Lower lobe of right lung (tissue), 2 donors: ENCODE results near the gene C3. TPM values are rescaled to one million over a fixed set of nuclear protein-coding genes. Genes with fewer than 3 reads are reported as not detected.

Source experiments
- ATAC-seq, 2 donors: fragments of 200-7000 bp; cut with Tn5 transposase; one replicate each; pipeline ENCODE4 v1.9.1; 2020 to 2022; ENCODE audit warnings: mild to moderate bottlenecking in 2 of 2, moderate library complexity in 2 of 2
- DNase-seq: peaks from one replicate; pipeline ENCODE4 v3.0.0-alpha.2; 2020
- H3K27ac ChIP-seq: fragments of 200-600 bp; one replicate; pipeline ENCODE4 v1.8.0; 2022
- H3K27me3 ChIP-seq: fragments of 200-600 bp; one replicate; pipeline ENCODE4 v1.8.0; 2022; ENCODE audit warnings: low read depth
- H3K36me3 ChIP-seq: fragments of 200-600 bp; one replicate; pipeline ENCODE4 v1.8.0; 2022; ENCODE audit warnings: mild to moderate bottlenecking
- H3K4me1 ChIP-seq: fragments of 200-600 bp; one replicate; pipeline ENCODE4 v1.8.0; 2022
- H3K4me3 ChIP-seq: fragments of 200-600 bp; one replicate; pipeline ENCODE4 v1.8.0; 2022; ENCODE audit warnings: mild to moderate bottlenecking
- H3K9me3 ChIP-seq: fragments of 200-600 bp; one replicate; pipeline ENCODE4 v1.8.0; 2022
- CTCF ChIP-seq: fragments of 200-600 bp; IDR thresholded peaks from one replicate; pipeline ENCODE4 v1.8.0; 2022; ENCODE audit warnings: antibody characterized with exemption, mild to moderate bottlenecking
- intact Hi-C: fragments of 100-400 bp; cut with DNase I; formaldehyde crosslinking; loops from one replicate; pipeline ENCODE4 v1.11.0; 2022
- total RNA-seq: library from RNA; stranded (reverse); fragmentation: NEBNext Ultra II Directional; extraction: Animal tissue kit (Norgen Biotek cat#: 25700); gene quantifications from one replicate; pipeline ENCODE4 v1.2.1, GENCODE V29; 2021
- donor health status: DM: no; HTN: yes; CAD: no; lungs with severe emphysema.

The C3 gene
- total RNA-seq, 1 donor from 2014 or later: 1,321 TPM

GRCh38 chr19:6754653-6755463, 34.4 kb upstream of the C3 start:
- no peak for DNase-seq
- Histone ChIP-seq H3K9me3 (no peaks in the 10 kb centered on the region), H3K36me3 (peaks cover 49% of the 10 kb centered on the region), H3K4me3 (no peak overlapping the region), H3K4me1 (peaks cover 12% of the 10 kb centered on the region), H3K27me3 (no peaks in the 10 kb centered on the region), H3K27ac (no peak overlapping the region)
- TF ChIP-seq CTCF: no peak
- intact Hi-C loops: no loop called here
- no peak for ATAC-seq

- intact Hi-C loops: no loop called here
- Histone ChIP-seq H3K9me3 (no peaks in the 10 kb centered on the region), H3K36me3 (peaks cover 52% of the 10 kb centered on the region), H3K27ac (no peak overlapping the region), H3K4me3 (no peak overlapping the region), H3K27me3 (no peaks in the 10 kb centered on the region), H3K4me1 (peaks cover 12% of the 10 kb centered on the region)
- DNase-seq (no peak), ATAC-seq (no peak)
- no peak for TF ChIP-seq CTCF
Measured at GRCh38 chr19:6754136-6754535, 33.7 kb upstream of the C3 start.

- TF ChIP-seq CTCF: peak; percentile 52
- intact Hi-C loops: no loop called here
- DNase-seq (peak; percentile 91), ATAC-seq (peak; percentile 88 to 94)
- H3K4me1 ChIP-seq: peaks cover 15% of the 10 kb centered on the region
- H3K27ac ChIP-seq: peak overlapping the region; percentile 76
- peak overlapping the region; percentile 50 for H3K4me3 ChIP-seq
- H3K27me3 ChIP-seq: no peaks in the 10 kb centered on the region
- H3K36me3 ChIP-seq: peaks cover 52% of the 10 kb centered on the region
- H3K9me3 ChIP-seq: no peaks in the 10 kb centered on the region
Measured at GRCh38 chr19:6753178-6754031, 33.0 kb upstream of the C3 start.

GRCh38 chr19:6752256-6753177, 32.1 kb upstream of the C3 start:
- DNase-seq: no peak
- Histone ChIP-seq H3K27ac (peak overlapping the region; percentile 76), H3K4me3 (peak overlapping the region; percentile 50), H3K27me3 (no peaks in the 10 kb centered on the region), H3K9me3 (no peaks in the 10 kb centered on the region), H3K36me3 (peaks cover 58% of the 10 kb centered on the region), H3K4me1 (peaks cover 19% of the 10 kb centered on the region)
- ATAC-seq: peak; percentile 1 to 2
- intact Hi-C loops: no loop called here
- TF ChIP-seq CTCF: no peak

GRCh38 chr19:6751189-6751588, 30.7 kb upstream of the C3 start:
- intact Hi-C loops: no loop called here
- H3K27ac ChIP-seq: no peak overlapping the region
- H3K36me3 ChIP-seq: peaks cover 71% of the 10 kb centered on the region
- no peaks in the 10 kb centered on the region for H3K9me3 ChIP-seq
- no peak for TF ChIP-seq CTCF
- H3K4me3 ChIP-seq: no peak overlapping the region
- no peaks in the 10 kb centered on the region for H3K27me3 ChIP-seq
- ATAC-seq: no peak
- no peak for DNase-seq
- H3K4me1 ChIP-seq: peaks cover 19% of the 10 kb centered on the region
